Skin of body (tissue), 2 donors: ENCODE data around the gene PPP2R2D. TPM values are rescaled to one million over a fixed set of nuclear protein-coding genes. Genes with fewer than 3 reads are reported as not detected.

ENCODE experiments used
- DNase-seq: peaks from one replicate; lab custom pipeline; 2025; lab: John Stamatoyannopoulos, UW
- total RNA-seq: library from RNA; depleted of rRNA; stranded (reverse); fragments of >200 nt; gene quantifications from one replicate; pipeline ENCODE4 v1.2.3, GENCODE V29; 2014

PPP2R2D gene
- total RNA-seq, result 39.4 TPM

DNA sequence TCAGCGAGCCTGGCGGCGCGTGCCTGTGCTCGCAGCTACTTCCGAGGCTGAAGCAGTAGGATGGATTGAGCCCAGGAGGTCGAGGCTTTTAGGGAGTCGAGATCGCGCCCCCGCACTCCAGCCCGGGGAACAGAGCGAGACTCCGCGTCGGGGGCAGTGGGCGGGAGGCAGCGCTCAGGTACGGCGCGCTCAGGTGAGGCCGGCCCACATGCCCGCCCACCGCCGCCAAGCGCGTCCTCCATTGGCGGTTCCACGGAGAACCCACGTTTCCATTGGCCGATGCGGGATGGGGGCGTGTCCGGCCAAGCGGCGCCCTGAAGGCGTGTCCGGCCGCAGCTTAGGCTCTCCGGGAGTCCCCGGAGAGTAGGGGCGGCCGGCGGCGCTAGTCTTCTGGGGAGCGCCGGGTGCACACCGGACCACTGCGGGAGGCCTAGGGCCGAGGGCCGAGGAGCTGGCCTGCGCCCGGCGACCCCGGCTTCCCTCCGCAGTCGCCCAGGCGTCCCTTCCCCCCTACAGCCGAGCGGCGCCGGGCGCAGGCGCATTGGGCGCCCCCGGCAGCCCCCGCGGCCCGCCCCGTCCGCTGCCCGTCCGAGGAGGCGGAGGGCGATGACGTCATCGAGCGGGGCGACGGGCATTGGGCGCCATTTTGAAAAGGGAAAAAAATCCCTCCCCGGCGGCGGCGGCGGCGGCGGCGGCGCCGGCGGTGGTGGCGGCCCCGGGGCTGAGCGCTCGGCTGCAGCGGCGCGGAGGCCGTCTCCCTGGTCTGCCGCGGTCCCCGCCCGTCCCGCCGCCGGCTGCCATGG lies at the start of gene PPP2R2D:
PPP2R2D (plus strand) TSS at position 659 of the 803 bp plus-strand sequence; CDS start at position 800, 141 bp downstream.
- DNase-seq, result peak; percentile 88

DNA sequence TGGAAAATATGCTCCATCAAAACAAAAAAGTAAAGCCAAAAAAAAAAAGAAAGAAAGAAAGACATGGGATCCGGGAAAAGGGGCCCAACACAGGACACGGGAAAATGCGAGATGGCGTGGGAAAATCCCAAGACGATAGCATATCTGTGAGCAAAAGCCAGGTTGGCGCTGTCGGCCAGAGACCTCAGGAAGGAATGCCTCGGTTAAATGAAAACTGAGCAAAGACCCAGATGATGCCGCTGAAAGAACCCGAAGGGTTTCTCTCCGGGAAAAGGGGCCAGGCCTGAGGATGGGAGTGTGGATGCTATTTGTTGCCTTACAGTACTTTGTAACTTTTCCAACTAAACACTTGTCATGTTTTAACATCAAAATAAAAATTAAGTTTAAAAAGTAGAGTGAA lies 49.5 kb upstream of the PPP2R2D start:
- peak; percentile 44 for DNase-seq

DNA sequence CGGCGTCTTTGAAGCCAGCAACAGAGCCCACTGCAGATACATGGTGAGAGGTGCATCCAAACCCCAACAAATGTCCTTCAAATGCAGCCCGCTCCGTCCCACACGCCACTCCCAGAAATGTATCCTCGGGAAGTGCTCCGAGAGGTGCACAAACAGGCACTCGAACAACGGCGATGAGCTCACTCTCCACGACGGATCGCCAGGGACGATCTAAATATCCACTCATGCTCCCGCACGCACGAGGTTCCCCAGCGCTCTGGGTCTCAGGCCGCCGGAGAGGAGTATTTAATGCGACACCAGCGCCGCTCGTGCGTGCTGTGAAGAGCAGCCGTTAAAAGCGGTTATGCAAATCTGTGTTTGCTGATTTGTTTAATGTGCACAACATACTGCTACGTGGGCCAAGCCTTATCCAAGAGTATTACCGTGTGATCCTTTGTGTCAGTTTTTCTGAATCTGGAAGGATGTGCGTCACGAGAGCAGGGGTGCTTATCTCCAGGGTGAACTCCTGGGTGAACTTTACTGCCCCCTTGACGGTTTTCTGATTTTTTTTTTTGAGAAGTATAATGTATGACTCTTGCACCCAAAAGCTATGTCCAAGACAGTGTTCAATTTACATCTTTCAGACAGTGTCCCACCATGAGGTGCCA lies 48.5 kb upstream of the PPP2R2D start:
- no peak for DNase-seq

DNA sequence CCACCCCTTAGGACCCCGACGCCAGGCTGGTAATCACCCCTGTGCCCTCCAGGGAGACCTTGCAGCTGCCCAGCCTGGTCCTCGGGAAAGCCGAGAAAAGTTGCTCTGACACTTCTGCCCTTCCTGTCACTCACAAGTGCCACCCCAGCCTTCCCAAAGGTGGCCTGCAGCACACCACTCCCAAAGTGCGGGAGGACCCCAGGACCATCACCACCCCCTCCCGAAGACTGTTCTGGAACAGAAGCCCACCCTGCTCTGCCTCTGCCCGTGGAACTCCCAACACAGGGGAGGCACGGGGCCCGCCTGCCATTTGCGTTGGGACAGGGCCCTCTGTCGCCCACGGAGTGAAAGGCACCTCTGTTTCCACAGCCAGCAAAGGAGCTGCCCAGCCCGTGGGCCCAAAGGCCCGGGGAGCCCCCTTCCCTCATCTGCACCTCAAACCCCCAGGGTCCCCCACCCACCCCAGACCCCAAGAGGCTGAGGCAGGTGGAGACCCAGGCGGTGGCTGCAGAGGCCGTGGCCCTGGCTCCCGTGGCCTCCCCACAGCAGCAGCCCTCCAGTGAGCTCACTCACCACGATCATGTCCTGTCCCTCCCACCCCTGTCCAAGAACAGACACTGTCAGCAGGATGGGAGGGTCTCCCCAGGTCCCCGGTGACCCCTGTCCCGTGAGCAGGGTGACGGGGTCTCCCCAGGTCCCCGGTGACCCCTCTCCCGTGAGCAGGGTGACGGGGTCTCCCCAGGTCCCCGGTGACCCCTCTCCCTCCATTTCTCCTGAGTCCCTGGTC lies 47.8 kb upstream of the PPP2R2D start:
- DNase-seq, result no peak

DNA sequence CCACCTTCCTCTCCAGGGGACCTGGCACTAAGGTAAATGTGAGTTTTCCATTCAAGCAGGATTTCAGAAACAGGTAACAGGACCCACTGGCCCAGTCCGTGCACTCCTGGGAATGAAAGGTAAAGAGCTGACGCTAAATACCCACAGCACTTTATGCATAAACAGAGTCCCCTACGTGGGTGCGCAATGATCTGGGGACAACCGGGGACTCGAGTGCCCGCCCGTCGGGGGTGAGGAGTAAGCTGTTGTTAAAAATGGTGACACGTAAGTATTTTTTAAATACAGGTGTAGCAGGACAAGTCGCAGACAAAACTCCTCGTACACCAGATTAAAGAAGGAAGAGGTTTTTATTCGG lies 47.2 kb upstream of the PPP2R2D start:
- no peak for DNase-seq

DNA sequence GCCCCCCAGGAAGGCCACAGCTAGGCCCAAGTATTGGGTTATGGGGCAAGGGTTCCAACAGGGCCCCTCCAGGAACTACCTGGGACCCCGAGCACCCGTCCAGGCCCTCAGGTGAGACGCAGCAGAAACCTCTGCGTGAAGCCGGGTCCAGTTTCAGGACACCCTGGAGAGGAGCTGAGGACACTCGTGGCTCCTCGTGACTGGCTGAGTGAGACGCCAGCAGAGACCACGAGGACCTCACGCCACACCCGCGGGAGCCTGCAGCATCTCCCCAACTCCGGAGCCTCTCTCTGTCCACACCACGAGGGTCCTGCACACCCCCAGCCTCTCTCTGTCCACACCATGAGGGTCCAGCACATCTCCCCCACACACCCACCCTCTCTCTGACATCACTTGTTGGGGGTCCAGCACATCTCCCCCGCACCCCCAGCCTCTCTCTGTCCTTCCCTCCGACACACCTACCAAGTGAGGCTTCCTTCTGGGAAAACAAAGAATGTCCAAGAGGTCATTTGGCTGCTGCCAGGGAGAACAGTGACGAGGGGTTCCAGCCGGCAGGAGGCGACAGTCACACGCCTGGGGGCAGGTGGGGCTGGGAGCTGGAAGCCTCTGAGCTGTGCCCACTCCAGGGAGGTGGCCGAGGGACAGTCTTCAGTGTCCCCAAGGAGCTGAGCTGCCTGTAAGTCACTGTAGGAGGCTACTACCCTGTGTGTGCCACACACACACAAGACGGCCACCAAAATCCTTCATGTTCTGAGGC lies 46.1 kb upstream of the PPP2R2D start:
- no peak for DNase-seq

DNA sequence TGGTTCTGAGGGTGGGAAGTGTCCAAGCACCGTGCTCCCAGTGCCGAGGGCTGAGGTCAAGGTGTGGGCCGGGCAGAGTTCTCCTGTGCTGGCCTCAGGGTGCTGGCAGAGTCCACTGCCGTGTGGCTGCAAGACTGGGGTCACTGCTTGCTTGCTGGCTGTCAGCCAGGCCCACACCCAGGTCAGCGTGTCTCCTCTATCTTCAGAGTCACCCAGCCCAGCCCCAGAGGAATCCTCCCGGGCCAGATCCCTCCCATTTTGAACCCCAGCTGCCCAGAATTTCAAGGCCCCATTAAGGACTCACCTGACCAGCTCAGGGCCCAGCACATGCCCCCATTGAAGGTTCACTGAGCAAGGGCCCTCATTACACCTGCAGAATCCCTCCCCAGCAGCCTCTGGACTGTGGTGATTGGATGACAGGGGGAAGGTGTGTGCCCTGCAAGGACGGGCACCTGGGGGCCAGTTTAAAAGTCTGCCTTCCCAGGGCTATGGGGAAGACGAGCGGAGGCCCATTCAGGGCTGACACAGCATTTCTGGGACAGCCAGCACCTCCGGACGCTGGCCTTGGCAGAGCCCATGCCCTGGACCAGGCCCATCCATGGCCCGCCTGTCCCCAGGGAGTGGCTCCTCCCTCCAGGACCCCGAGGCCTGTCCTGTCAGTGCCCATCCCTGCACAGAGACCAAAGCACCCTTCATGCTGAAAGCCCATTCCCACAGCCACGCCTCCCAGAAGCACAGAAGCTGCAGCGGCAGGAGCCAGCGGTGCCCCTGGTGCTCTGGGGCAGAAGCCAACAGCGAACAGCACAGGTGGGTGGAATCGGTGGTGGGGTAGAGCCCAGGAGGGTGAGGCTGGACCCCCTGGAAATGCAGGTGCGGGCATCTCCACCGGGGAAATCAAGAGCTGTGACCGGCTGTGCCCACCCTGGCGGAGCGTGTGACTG lies 45.1 kb upstream of the PPP2R2D start:
- no peak for DNase-seq

DNA sequence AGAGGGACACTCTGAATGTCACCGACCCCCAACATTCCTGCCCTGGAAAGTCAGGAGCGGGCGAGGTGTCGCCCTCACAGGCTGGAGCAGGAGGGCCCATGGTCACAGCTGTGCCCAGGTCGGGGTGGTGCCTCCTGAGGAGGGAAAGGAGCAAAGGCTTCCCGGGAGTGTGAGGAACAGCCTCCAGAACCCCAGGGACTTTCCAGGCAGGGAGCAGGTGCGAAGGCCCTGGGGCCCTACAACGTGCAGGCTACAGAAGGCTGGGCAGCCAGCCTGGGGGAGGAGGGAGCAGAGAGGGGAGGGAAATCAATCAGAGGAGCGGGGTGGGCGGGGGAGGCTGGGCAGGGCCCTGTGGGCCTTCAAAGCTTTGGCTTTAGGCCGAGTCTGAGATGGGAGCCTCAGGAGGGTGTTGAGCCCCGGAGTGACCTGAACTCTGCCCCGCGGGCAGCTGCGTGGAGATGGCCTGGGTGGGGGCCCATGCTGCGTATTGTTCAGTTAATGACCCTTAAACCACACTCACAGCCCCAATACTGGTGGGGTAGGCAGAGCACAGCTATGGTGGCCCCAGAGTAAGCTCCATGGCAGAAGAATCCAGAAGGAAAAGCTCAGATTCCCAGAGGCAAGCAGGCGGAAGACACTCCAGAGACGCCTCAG lies 44.2 kb upstream of the PPP2R2D start:
- DNase-seq, result no peak

DNA sequence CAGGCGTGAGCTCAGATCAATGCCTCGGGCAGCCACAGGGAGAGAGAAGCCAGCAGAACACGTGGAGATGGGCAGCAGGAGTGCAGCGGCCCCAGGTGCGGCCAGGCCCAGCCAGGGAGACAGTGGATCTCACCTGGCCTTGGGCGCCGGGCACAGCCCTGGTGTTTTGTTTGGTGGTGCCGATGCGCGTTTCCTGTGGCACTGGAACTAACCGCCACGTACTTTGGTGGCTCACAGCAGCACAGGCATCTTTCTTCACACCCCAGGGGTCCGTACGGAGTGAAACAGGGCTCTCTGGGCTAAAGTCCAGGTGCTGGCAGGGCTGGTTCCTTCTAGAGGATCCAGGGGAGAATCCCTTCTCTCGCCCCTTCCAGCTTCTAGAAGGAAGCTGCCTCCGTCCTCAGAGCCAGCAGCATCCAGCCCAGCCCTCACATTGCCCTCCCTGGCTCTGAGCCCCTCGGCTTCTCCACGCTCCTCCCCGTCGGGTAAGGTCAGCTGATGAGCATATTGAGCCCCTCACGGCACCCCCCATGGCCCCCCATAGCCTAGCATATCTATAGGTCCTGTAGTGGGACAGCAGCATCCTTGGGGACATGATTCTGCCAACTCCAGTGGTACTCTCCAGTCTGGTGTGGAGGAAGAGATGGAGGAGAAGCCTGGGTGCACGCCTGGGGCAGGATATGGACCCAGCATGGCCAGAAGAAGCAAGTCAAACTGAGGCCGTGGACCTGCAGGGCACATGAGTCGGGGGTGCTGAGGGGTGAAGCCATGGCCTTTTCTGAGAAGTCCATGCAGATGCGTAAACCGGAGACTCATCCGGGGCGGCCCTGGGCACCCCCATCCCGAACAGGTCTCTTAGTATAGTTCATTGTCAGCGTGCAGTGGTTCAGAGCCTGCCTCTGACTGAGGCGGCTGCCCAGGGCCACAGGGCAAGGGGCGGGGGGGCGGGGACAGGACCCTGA lies 43.4 kb upstream of the PPP2R2D start:
- DNase-seq, result no peak

DNA sequence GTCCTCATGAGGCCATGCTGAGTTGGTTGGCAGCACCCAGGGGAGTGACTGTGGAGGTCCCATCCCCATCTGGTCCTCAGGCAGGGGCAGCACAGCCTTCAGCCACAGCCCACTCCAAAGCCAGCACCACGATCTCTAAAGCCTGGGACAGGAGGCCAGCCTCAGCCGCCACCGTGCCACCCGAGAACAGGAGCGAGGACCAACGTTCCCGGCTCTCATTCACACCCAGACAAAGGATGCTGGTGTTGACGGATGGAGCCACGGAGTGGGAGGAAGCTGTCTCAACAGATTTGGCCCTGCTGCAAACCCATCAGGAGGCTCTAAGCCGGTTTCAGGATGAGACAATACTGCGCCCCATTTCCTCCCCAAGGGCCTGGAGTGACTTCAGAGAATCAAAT lies 42.7 kb upstream of the PPP2R2D start:
- no peak for DNase-seq

DNA sequence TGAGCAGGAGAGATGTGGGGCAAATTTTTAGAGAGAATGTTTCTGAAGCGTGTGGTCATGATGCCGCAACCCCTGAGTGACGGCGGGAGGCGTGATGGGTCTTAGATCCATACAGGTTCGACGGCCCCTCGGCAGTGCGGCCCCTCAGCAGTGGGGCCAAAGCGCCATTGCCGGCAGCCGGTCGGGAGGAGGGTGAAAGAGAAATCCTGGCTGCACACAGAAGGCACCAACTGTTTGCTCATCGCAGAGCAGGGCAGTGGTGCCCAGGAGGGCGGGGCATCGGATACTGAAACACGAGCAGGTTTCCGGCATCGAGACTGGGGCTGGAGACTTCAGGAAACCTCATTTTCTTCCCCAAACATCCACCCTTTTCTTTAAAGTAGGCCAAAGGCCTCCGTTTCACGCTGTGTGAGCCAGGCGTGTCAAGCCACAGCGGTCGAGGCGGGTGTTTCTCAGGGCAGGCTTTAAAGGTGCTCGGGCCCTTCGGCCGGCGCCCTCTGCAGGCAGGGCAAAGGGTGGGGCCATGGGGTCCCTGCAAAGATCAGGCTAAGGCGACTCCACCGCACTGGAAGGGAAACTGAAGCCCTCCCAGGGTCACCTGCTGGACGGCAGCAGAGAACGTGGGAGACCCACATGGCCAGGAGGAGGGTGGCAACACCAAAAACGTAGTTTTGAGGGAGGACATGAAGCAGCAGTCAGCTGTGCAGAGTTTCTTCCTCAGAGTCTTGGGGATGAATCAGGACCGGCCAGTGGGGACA lies 42.0 kb upstream of the PPP2R2D start:
- no peak for DNase-seq

DNA sequence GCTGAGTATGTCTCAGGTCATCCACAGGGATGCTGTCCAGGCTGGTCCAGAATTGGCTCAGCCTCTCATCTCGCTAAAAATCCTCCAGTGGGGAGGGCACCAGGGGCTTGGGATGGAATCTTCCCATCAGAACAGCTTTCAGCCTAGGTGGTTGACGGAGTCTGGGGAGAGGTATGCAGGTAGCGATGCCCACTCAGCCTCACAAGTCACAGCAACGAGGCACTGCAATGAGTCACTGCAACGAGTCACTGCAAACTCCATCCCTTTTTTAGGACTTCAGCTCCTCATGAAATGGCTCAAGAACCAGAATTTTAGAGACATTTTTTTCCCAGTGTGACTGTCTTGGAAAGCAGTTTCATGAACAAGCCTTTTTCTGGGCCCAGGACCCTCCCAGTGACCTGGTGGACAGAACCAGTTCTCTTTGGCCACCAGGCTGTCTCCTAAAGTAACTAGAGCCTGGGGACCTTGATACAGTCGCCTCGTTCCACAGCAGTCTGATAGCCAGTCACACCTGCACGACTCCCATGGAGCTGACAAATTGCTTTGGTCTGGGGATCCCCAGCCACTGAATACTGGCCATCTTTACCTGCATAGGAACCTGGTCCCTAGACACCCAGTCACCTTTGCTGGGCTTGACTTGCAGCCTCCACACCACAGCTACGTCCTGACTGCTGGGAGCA lies 41.3 kb upstream of the PPP2R2D start:
- no peak for DNase-seq

DNA sequence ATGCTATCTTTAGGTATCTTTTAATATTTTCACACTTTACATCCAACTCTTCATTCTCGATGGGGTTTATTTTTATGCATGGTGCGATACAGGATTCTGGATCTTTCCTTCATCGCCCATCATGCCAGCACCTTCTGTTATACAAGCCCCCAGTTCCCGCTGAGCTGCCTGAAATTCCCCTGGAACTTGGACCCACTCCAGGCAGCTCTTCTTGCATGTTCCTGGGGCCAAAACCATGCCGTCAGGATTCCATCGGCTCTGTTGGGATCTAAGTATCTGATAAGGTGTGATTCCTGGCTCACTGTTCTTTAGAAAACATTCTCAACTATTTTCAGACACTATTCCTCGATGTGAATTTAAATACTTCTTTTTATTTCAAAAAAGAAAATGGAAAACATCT lies 40.5 kb upstream of the PPP2R2D start:
- DNase-seq, result no peak

DNA sequence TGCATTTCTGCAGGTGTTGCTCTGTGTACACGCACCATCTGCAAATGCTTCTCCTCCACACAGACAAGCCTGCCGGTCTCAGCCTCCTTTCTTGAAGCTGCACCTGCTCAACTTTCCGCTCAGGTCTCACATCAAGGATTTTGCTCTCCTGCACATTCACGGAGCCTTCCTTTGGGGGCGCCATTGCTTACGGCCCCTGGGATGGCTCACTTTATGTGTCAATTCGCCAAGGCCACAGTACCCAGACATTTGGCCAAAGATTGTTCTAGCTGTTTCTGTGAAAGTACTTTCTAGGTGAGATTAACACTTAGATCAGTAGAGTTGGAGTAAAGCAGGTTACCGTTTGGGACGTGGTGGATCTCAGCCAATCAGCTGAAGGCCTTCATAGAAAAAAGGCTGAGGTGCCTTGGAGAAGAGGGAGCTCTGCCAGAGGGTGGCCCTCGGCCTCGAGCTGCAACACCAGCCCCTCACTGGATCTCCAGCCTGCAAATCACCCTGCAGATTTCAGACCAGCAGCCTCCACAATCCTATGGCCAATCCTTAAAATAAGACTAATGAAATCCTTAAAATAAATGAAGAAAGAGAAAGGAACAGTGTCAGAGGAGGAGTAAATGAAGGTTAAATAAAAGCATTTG lies 39.9 kb upstream of the PPP2R2D start:
- no peak for DNase-seq

DNA sequence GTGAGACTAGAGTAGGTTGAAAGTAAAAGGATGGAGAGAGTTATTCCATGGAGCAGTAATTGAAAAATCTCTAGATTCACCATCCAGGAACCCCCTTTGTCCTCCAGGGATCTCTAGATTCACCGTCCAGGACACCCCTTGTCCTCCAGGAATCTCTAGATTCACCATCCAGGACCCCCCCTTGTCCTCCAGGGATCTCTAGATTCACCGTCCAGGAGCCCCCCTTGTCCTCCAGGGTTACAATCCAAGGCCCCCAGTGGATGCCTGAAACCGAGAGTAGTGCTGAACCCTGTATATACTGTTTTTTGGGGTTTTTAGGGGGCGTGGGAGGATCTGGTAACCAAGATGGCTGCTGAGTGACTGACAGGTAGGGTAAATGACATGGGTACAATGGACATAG lies 38.3 kb upstream of the PPP2R2D start:
- no peak for DNase-seq

DNA sequence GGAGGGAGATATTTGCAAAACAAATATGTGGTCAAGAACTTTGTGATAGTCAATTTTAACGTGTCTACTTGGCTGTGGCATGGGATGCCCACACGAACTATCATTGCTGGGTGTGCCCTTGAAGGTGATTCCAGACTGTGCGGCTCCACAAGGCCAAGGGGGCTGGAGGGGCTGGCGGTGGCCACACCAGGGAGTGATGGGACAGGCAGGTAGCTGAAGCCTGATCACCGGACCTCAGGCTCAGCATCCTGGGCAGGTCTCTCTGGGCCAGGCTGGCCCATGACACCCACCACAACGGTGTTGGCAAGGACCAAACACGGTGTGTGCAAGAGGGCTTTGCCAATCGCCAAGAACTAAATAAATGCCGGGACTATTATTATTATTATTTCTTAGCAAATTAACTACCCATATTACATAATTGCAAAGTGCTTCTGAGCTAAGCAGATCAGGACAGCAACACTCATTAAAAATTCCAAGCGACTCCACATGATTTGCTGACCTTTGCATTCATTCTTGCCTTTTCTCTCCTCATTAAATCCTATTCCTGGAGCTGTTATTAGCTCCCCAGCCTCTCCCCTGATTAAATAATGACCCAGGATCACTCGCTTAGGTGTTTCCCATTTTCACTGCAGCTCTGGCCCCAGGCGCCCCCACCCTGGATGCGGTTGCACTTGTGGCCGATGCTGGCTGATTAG lies 35.4 kb upstream of the PPP2R2D start:
- no peak for DNase-seq
